NT2/D1 (cell line): ENCODE measurements around the gene GPSM1.

Experiments
- YY1 ChIP-seq: IDR thresholded peaks from 2 replicates; pipeline ENCODE4 v1.6.1; 2011; ENCODE audit not compliant: insufficient read length, insufficient read depth
- ZNF274 ChIP-seq: IDR thresholded peaks from 2 replicates; pipeline ENCODE4 v1.6.1; 2011; ENCODE audit warnings: mild to moderate bottlenecking, low read depth, low read length

GRCh38 chr9:136336881-136337280 is 9.5 kb downstream of the GPSM1 start:
- TF ChIP-seq YY1 (no peak), ZNF274 (no peak)
